GM12864 (cell line): Measurements from ENCODE around the gene HLX.

Source experiments
- DNase-seq: peaks from one replicate; pipeline ENCODE4 v3.0.0-alpha.2; 2011; ENCODE audit warnings: low read depth
- H3K4me3 ChIP-seq: 2 replicates; pipeline ENCODE4 v1.5.1; 2011; ENCODE audit warnings: mild to moderate bottlenecking, low read depth, low read length, control low read depth
- CTCF ChIP-seq: IDR thresholded peaks from 2 replicates; pipeline ENCODE4 v1.5.1; 2011; ENCODE audit warnings: low read depth, mild to moderate bottlenecking, moderate library complexity, low read length, control low read depth, inconsistent platforms; ENCODE audit errors: missing control alignments

HLX gene

GRCh38 chr1:220879076-220879508, at the start of gene HLX:
TSS of gene HLX (plus strand) at chr1:220879443. CDS start at chr1:220879858, 415 bp downstream.
- H3K4me3 ChIP-seq = peak within 1 kb of the TSS; percentile 67
- DNase-seq = no peak
- no peak for TF ChIP-seq CTCF

- H3K4me3 ChIP-seq = no peak overlapping the region
- no peak for TF ChIP-seq CTCF
- no peak for DNase-seq
These were observed 45.8 kb upstream of the HLX start for GRCh38 chr1:220833436-220833835.

GRCh38 chr1:220834155-220834870, 44.9 kb upstream of the HLX start:
- no peak for DNase-seq
- no peak overlapping the region for H3K4me3 ChIP-seq
- TF ChIP-seq CTCF = no peak

- TF ChIP-seq CTCF = no peak
- H3K4me3 ChIP-seq = no peak overlapping the region
- DNase-seq = no peak
These were observed 40.7 kb upstream of the HLX start for GRCh38 chr1:220838578-220838977.

GRCh38 chr1:220839474-220839873, 39.8 kb upstream of the HLX start:
- TF ChIP-seq CTCF = no peak
- no peak overlapping the region for H3K4me3 ChIP-seq
- no peak for DNase-seq

- no peak overlapping the region for H3K4me3 ChIP-seq
- TF ChIP-seq CTCF = no peak
- no peak for DNase-seq
These were observed 38.0 kb upstream of the HLX start for GRCh38 chr1:220841293-220841692.

GRCh38 chr1:220843481-220844011, 35.7 kb upstream of the HLX start:
- H3K4me3 ChIP-seq = no peak overlapping the region
- no peak for DNase-seq
- no peak for TF ChIP-seq CTCF
